HUDEP-2 (cell line): Measurements from ENCODE around the gene USE1.
A peak's percentile ranks its signal among the peaks of the same experiment; 100 is the strongest.

Source experiments
- DNase-seq, 76 experiments: peaks; one replicate each; lab custom pipeline; 2025; ENCODE audit not compliant: unreplicated experiment in 76 of 76; lab: John Stamatoyannopoulos, UW

Gene USE1

GRCh38 chr19:17202713-17203112 is 12.4 kb upstream of the USE1 start:
- DNase-seq, result no peak

- peak in 70 of 76 experiments; percentile 26 to 84 (median 64) for DNase-seq
These were observed 9.7 kb upstream of the USE1 start for GRCh38 chr19:17205237-17206140.

GRCh38 chr19:17206736-17207581 is 8.2 kb upstream of the USE1 start:
- no peak for DNase-seq

GRCh38 chr19:17209126-17210036 is 5.8 kb upstream of the USE1 start:
- peak in 72 of 76 experiments; percentile 25 to 90 (median 78) for DNase-seq

GRCh38 chr19:17210296-17210695 is 4.9 kb upstream of the USE1 start:
- no peak for DNase-seq

- DNase-seq, result no peak
These were observed 3.4 kb upstream of the USE1 start for GRCh38 chr19:17211547-17212446.

GRCh38 chr19:17213334-17213733 is 1.8 kb upstream of the USE1 start:
- no peak for DNase-seq

GRCh38 chr19:17214508-17215126 is 540 bp upstream of the USE1 start:
- DNase-seq, result peak in 1 of 76 experiments; percentile 12

- DNase-seq, result no peak
These were observed 1.0 kb downstream of the USE1 start for GRCh38 chr19:17216058-17216670.

GRCh38 chr19:17219286-17219685 is 4.1 kb downstream of the USE1 start:
- no peak for DNase-seq

- DNase-seq, result peak in 69 of 76 experiments; percentile 30 to 84 (median 66)
These were observed 5.1 kb downstream of the USE1 start for GRCh38 chr19:17220207-17220758.

GRCh38 chr19:17225053-17225452 is 9.9 kb downstream of the USE1 start:
- no peak for DNase-seq

- DNase-seq, result peak; percentile 68 to 100 (median 98)
These were observed 11.1 kb downstream of the USE1 start, which contains the start of gene OCEL1 for GRCh38 chr19:17226002-17226933. Gene OCEL1, plus strand, starts transcription at chr19:17226226. Its CDS starts 22 bp downstream, at chr19:17226248.

- no peak for DNase-seq
These were observed 12.7 kb downstream of the USE1 start for GRCh38 chr19:17227798-17228367.

- no peak for DNase-seq
These were observed 14.7 kb downstream of the USE1 start for GRCh38 chr19:17229890-17230289.

- DNase-seq, result no peak
These were observed 17.1 kb downstream of the USE1 start for GRCh38 chr19:17232258-17232657.

GRCh38 chr19:17234911-17235299 is 19.7 kb downstream of the USE1 start:
- peak in 67 of 76 experiments; percentile 14 to 82 (median 64) for DNase-seq
